Endothelial cell (in vitro differentiated cells): Measurements from ENCODE around the gene CA11. TPM values are rescaled to one million over a fixed set of nuclear protein-coding genes. Genes with fewer than 3 reads are reported as not detected.

Experiments
- DNase-seq: peaks from one replicate; pipeline ENCODE4 v3.0.0; 2021; ENCODE audit warnings: low spot score
- H3K27ac Mint-ChIP-seq: one replicate; pipeline ENCODE4 v1.8.0; 2021; ENCODE audit warnings: mixed read lengths, inconsistent platforms; ENCODE audit not compliant: unreplicated experiment
- H3K27me3 Mint-ChIP-seq: one replicate; pipeline ENCODE4 v1.8.0; 2021; ENCODE audit warnings: mild to moderate bottlenecking, moderate library complexity, mixed read lengths, inconsistent platforms; ENCODE audit not compliant: unreplicated experiment
- H3K36me3 Mint-ChIP-seq: one replicate; pipeline ENCODE4 v1.8.0; 2021; ENCODE audit warnings: mild to moderate bottlenecking, low read depth, mixed read lengths, inconsistent platforms; ENCODE audit not compliant: unreplicated experiment
- H3K4me1 Mint-ChIP-seq: one replicate; pipeline ENCODE4 v1.8.0; 2021; ENCODE audit warnings: mild to moderate bottlenecking, mixed read lengths, inconsistent platforms; ENCODE audit not compliant: unreplicated experiment
- H3K4me3 Mint-ChIP-seq: one replicate; pipeline ENCODE4 v1.8.0; 2021; ENCODE audit warnings: mild to moderate bottlenecking, mixed read lengths, inconsistent platforms; ENCODE audit not compliant: unreplicated experiment
- H3K9me3 Mint-ChIP-seq: one replicate; pipeline ENCODE4 v1.8.0; 2021; ENCODE audit warnings: mixed read lengths, inconsistent platforms; ENCODE audit not compliant: unreplicated experiment
- CTCF ChIP-seq: fragments of 200-600 bp; sonication (generic); IDR thresholded peaks from one replicate; pipeline ENCODE4 v1.5.0; 2021; ENCODE audit warnings: antibody characterized with exemption; ENCODE audit not compliant: unreplicated experiment
- total RNA-seq: library from RNA; stranded (reverse); fragmentation: NEBNext Ultra II Directional; extraction: Animal tissue kit (Norgen Biotek cat#: 25700); gene quantifications from one replicate; pipeline ENCODE4 v1.2.1, GENCODE V29; 2021; ENCODE audit not compliant: unreplicated experiment

The CA11 gene
- total RNA-seq, 1 donor from 2014 or later = 11.9 TPM

GRCh38 chr19:48616491-48617056, 29.4 kb downstream of the CA11 start:
- Mint-ChIP-seq H3K36me3 (peaks cover 30% of the 10 kb centered on the region), H3K27ac (no peak overlapping the region), H3K4me3 (peak overlapping the region; percentile 99), H3K4me1 (peaks cover 28% of the 10 kb centered on the region), H3K9me3 (no peaks in the 10 kb centered on the region), H3K27me3 (peaks cover 15% of the 10 kb centered on the region)
- DNase-seq = no peak
- TF ChIP-seq CTCF = no peak

DNA sequence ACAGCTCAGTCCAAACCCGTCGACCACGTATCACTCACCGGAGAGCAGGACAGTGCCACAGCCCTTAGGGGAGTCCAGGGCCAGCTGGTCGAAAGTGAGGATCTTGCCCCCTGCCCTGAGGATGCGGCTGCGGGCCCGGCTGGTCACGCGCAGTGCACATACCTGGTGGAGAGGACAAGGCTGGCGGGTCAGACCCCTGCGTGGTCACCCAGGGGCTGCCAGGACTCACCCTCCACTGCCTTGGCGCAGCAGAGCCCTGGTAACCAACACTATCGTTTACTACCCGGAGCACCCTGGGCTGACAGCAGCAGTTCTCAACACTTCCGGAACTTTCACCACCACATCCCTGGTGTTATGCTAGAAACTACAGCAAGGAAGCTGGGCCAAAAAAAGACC, 29.9 kb downstream of the CA11 start:
- Mint-ChIP-seq H3K9me3 (no peaks in the 10 kb centered on the region), H3K4me1 (peaks cover 28% of the 10 kb centered on the region), H3K4me3 (peak overlapping the region; percentile 76), H3K36me3 (peaks cover 30% of the 10 kb centered on the region), H3K27ac (no peak overlapping the region), H3K27me3 (peaks cover 15% of the 10 kb centered on the region)
- no peak for TF ChIP-seq CTCF
- DNase-seq = no peak

- Mint-ChIP-seq H3K27me3 (peaks cover 15% of the 10 kb centered on the region), H3K4me1 (peaks cover 28% of the 10 kb centered on the region), H3K9me3 (no peaks in the 10 kb centered on the region), H3K4me3 (peak overlapping the region; percentile 47), H3K27ac (peak overlapping the region; percentile 48), H3K36me3 (peaks cover 30% of the 10 kb centered on the region)
- no peak for TF ChIP-seq CTCF
- DNase-seq = no peak
Observed at GRCh38 chr19:48615231-48616040, 30.6 kb downstream of the CA11 start.

GRCh38 chr19:48614436-48615230, 31.4 kb downstream of the CA11 start, which contains the start of gene FAM83E:
Gene FAM83E (minus strand): TSS chr19:48615076. CDS start chr19:48613372, 1,704 bp downstream.
- DNase-seq = no peak
- Mint-ChIP-seq H3K4me3 (peak within 1 kb of the TSS; percentile 47), H3K36me3 (peaks cover 30% of the 10 kb centered on the region), H3K27me3 (peaks cover 15% of the 10 kb centered on the region), H3K27ac (peak within 1 kb of the TSS; percentile 82), H3K4me1 (peaks cover 28% of the 10 kb centered on the region), H3K9me3 (no peaks in the 10 kb centered on the region)
- TF ChIP-seq CTCF = no peak
